Eye (tissue), 1 donor: ENCODE measurements around the gene TRIM41.
A peak's percentile ranks its signal among the peaks of the same experiment; 100 is the strongest.
"Not testable (repeated sequence)": the region's sequence is repeated elsewhere in the genome, so short reads cannot be mapped to it uniquely, and the experiment has no call there.

ENCODE experiments used
- DNase-seq: peaks from one replicate; pipeline ENCODE4 v3.0.0-alpha.2; 2015

Gene TRIM41

GRCh38 chr5:181259283-181259682 lies 36.2 kb downstream of the TRIM41 start:
- DNase-seq, result no peak

GRCh38 chr5:181259974-181260719 lies 37.1 kb downstream of the TRIM41 start:
- DNase-seq, result no peak

- peak; percentile 98 for DNase-seq
These were observed 37.7 kb downstream of the TRIM41 start, which contains the start of gene TRIM52 for GRCh38 chr5:181260720-181261319. Gene TRIM52, minus strand, starts transcription at chr5:181261143. Its CDS starts 330 bp downstream, at chr5:181260813.

GRCh38 chr5:181261320-181262049 lies 38.4 kb downstream of the TRIM41 start:
- peak; percentile 91 for DNase-seq

GRCh38 chr5:181263633-181264032 lies 40.6 kb downstream of the TRIM41 start:
- DNase-seq, result no peak

- DNase-seq, result no peak
These were observed 42.1 kb downstream of the TRIM41 start for GRCh38 chr5:181265092-181265671.

GRCh38 chr5:181267291-181267904 lies 44.3 kb downstream of the TRIM41 start:
- DNase-seq, result not testable (repeated sequence)

GRCh38 chr5:181267907-181268306 lies 44.8 kb downstream of the TRIM41 start:
- DNase-seq, result not testable (repeated sequence)

GRCh38 chr5:181271081-181271480 lies 48.0 kb downstream of the TRIM41 start:
- DNase-seq, result no peak

- DNase-seq, result peak; percentile 28
These were observed 50.3 kb downstream of the TRIM41 start for GRCh38 chr5:181273433-181273744.

- DNase-seq, result no peak
These were observed 57.2 kb downstream of the TRIM41 start for GRCh38 chr5:181280251-181280762.

- DNase-seq, result no peak
These were observed 58.2 kb downstream of the TRIM41 start for GRCh38 chr5:181281077-181281983.

GRCh38 chr5:181281984-181282316 lies 58.9 kb downstream of the TRIM41 start:
- DNase-seq, result no peak

- DNase-seq, result not testable (repeated sequence)
These were observed 59.3 kb downstream of the TRIM41 start for GRCh38 chr5:181282415-181282814.

- no peak for DNase-seq
These were observed 59.8 kb downstream of the TRIM41 start for GRCh38 chr5:181282874-181283273.

- DNase-seq, result no peak
These were observed 60.3 kb downstream of the TRIM41 start for GRCh38 chr5:181283347-181283746.

- not testable (repeated sequence) for DNase-seq
These were observed 61.0 kb downstream of the TRIM41 start for GRCh38 chr5:181283841-181284755.
